Astrocyte of the cerebellum (primary cell): ENCODE measurements around the gene TSHR.
"Not testable (repeated sequence)": the region's sequence is repeated elsewhere in the genome, so short reads cannot be mapped to it uniquely, and the experiment has no call there.

ENCODE experiments used
- DNase-seq: peaks from one replicate; pipeline ENCODE4 v3.0.0-alpha.2; 2011; ENCODE audit warnings: low read depth
- H3K4me3 ChIP-seq: 2 replicates; pipeline ENCODE4 v1.5.1; 2011; ENCODE audit warnings: mild to moderate bottlenecking, low read depth, low read length, moderate library complexity
- in situ Hi-C: cut with HindIII; loops from 2 replicates; pipeline ENCODE4 v1.10.0; 2017; ENCODE audit warnings: low sequenced_read_pairs
- TF ChIP-seq, protein P1 (sequence below): IDR thresholded peaks from 2 replicates; pipeline ENCODE4 v1.5.1; 2012; ENCODE audit warnings: low read length, low read depth, moderate library complexity, mild to moderate bottlenecking; ENCODE audit errors: missing control alignments

The TSHR gene

GRCh38 chr14:81023095-81023710 lies 67.8 kb downstream of the TSHR start:
- TF ChIP-seq, protein P1, sequence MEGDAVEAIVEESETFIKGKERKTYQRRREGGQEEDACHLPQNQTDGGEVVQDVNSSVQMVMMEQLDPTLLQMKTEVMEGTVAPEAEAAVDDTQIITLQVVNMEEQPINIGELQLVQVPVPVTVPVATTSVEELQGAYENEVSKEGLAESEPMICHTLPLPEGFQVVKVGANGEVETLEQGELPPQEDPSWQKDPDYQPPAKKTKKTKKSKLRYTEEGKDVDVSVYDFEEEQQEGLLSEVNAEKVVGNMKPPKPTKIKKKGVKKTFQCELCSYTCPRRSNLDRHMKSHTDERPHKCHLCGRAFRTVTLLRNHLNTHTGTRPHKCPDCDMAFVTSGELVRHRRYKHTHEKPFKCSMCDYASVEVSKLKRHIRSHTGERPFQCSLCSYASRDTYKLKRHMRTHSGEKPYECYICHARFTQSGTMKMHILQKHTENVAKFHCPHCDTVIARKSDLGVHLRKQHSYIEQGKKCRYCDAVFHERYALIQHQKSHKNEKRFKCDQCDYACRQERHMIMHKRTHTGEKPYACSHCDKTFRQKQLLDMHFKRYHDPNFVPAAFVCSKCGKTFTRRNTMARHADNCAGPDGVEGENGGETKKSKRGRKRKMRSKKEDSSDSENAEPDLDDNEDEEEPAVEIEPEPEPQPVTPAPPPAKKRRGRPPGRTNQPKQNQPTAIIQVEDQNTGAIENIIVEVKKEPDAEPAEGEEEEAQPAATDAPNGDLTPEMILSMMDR = no peak
- DNase-seq = no peak
- H3K4me3 ChIP-seq = no peak overlapping the region
- in situ Hi-C loops = no loop called here

DNA sequence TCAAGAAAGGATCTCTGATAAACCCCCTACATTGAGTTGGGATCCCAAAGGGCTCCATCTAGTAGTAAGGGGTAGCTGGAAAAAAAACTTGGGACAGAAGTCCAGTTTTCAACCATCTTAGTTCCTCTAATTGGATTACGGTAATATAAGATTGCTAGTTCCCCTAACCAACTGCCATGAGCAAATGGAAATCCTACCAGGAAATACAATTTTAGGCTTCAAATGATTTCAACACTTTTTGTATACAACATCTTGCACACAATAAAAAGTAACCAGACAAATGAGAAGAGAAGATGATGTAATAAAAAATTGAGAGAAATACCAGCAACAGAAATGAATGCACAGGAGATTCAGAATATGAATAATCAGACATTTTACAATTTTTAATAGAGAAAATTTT lies 73.0 kb downstream of the TSHR start:
- in situ Hi-C loops = no loop called here
- no peak for DNase-seq
- H3K4me3 ChIP-seq = no peak overlapping the region
- TF ChIP-seq, protein P1 = no peak

DNA sequence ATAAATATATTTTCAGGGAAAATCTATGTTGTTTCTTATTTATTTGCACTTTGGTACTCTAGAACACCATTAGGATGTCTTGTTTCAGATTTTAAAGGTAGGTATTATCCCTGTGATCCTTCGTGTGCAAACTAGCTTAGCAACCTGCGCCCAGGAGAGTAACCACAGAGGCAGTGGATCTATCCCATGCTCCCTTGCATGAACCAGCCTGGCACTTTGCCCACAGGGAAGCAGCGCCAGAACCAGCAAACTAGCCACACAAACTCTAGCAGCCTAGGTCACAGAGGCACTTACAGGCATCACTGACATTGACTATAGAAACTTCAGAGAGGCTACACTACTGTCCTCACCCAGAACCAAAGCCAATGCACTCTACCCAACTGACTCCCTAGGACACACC lies 76.1 kb downstream of the TSHR start:
- in situ Hi-C loops = no loop called here
- H3K4me3 ChIP-seq = no peak overlapping the region
- DNase-seq = no peak
- TF ChIP-seq, protein P1 = no peak

DNA sequence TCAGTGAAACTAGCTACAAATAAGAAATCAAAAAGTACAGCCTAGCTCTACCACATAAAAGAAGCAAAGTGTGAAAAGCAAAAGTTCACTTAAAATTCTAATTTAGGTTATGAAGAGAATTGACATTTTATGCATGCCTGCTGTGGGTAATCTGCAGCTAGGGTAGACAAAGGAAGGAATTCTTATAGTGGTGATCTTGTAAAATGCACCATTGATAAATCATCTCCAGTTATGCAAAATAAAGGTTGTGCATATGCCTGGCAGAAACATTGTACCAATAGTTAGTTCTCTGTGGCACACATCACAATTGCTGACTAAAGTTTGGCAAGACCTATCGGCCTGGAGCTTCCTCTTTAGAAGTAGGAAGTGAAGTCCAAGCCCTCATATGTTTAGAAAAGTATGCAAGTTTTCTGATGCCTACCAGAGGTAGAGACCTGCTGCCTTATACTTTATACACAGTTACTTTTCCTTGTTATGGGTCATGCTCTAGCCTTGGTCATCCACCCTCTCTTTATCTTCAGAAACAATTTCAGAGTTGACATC lies 78.3 kb downstream of the TSHR start:
- TF ChIP-seq, protein P1 = no peak
- H3K4me3 ChIP-seq = no peak overlapping the region
- in situ Hi-C loops = no loop called here
- no peak for DNase-seq

- TF ChIP-seq, protein P1 = no peak
- no peak for DNase-seq
- in situ Hi-C loops = no loop called here
- H3K4me3 ChIP-seq = no peak overlapping the region
Observed at GRCh38 chr14:81042438-81042837, 87.0 kb downstream of the TSHR start.

DNA sequence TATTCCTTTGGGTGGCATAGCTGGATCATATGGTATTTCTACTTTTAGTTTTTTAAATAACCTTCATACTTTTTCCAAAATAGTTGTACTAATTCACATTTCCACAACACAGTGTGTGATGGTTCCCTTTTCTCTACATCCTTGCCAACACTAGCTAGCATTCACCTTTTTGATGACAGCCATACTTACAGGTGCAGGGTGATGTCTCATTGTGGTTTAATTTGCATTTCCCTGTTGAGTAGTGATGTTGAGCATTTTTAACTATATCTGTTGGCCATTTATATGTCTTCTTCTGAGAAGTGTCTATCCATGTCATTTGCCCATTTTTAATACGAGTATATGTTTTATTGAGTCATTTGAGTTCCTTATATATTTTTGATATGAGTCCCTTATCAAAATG lies 96.1 kb downstream of the TSHR start:
- H3K4me3 ChIP-seq = no peak overlapping the region
- no peak for DNase-seq
- in situ Hi-C loops = no loop called here
- TF ChIP-seq, protein P1 = no peak

DNA sequence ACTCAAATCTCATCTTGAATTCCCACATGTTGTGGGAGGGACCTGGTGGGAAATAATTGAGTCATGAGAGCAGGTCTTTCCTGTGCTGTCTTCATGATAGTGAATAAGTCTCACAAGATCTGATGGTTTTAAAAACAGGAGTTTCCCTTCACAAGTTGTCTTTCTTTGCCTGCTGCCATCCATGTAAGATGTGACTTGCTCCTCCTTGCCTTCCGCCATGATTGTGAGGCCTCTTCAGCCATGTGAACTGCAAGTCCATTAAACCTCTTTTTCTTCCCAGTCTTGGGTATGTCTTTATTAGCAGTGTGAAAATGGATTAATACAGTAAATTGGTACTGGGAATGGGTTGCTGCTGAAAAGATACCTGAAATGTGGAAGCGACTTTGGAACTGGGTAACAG lies 98.6 kb downstream of the TSHR start:
- in situ Hi-C loops, DNase-seq, H3K4me3 ChIP-seq: not testable (repeated sequence)
